Lung (tissue), 12 donors: ENCODE results near the gene CCDC90B. TPM values are rescaled to one million over a fixed set of nuclear protein-coding genes. Genes with fewer than 3 reads are reported as not detected.
A peak's percentile ranks its signal among the peaks of the same experiment; 100 is the strongest.

Experiments used
- ATAC-seq: fragments of 200-7000 bp; cut with Tn5 transposase; one replicate; pipeline ENCODE4 v1.9.1; 2020; ENCODE audit warnings: moderate number of reproducible peaks; ENCODE audit not compliant: insufficient read depth, low FRiP score
- DNase-seq, 3 donors: peaks; one replicate each; pipeline ENCODE4 v3.0.0-alpha.2; 2013 to 2017
- H3K27ac ChIP-seq, 2 donors: one replicate each; pipeline ENCODE4 v1.5.1; 2013; ENCODE audit warnings: mild to moderate bottlenecking in 2 of 2, moderate library complexity in 2 of 2, control low read depth in 1 of 2, inconsistent platforms in 1 of 2, low read depth in 1 of 2, low read length in 1 of 2
- H3K27me3 ChIP-seq, 3 donors: one replicate each; pipeline ENCODE4 v1.5.1; 2013; ENCODE audit warnings: low read length in 2 of 3; ENCODE audit not compliant: control insufficient read depth in 3 of 3, insufficient read depth in 3 of 3
- H3K36me3 ChIP-seq, 4 donors: one replicate each; pipeline ENCODE4 v1.5.1; 2013; ENCODE audit warnings: low read length in 4 of 4, mild to moderate bottlenecking in 1 of 4, moderate library complexity in 1 of 4; ENCODE audit not compliant: control insufficient read depth in 4 of 4, insufficient read depth in 4 of 4
- H3K4me1 ChIP-seq, 5 donors: one replicate each; pipeline ENCODE4 v1.5.1; 2013; ENCODE audit warnings: low read length in 5 of 5, mild to moderate bottlenecking in 2 of 5, moderate library complexity in 1 of 5; ENCODE audit not compliant: control insufficient read depth in 5 of 5, insufficient read depth in 5 of 5
- H3K4me3 ChIP-seq: one replicate; pipeline ENCODE4 v1.5.1; 2013; ENCODE audit warnings: mild to moderate bottlenecking, control low read depth, moderate library complexity
- H3K9ac ChIP-seq, 2 donors: one replicate each; pipeline ENCODE4 v1.5.1; 2013; ENCODE audit warnings: low read length in 2 of 2, control low read depth in 1 of 2; ENCODE audit not compliant: insufficient read depth in 1 of 2
- H3K9me3 ChIP-seq, 4 donors: one replicate each; pipeline ENCODE4 v1.5.1; 2013; ENCODE audit warnings: low read length in 3 of 4, mild to moderate bottlenecking in 1 of 4, moderate library complexity in 1 of 4; ENCODE audit not compliant: control insufficient read depth in 4 of 4, insufficient read depth in 3 of 4
- CTCF ChIP-seq: IDR thresholded peaks from 2 replicates; pipeline ENCODE4 v1.5.1; 2012; ENCODE audit warnings: mild to moderate bottlenecking; ENCODE audit errors: control extremely low read depth, extremely low read depth
- WGBS, 2 donors: extraction: QIAGEN DNeasy Blood & Tissue Kit; methylation state at CpG; one replicate each; pipeline ENCODE4 v1.1.7; 2013; 5-methylcytosine and 5-hydroxymethylcytosine counted together
- polyA plus RNA-seq, 2 donors: library from polyadenylated mRNA; stranded (reverse); fragments of 200-250 nt; gene quantifications; one replicate each; pipeline ENCODE4 v1.2.1, GENCODE V29; 2013
- total RNA-seq, 2 donors: library from RNA; depleted of rRNA in 1 of 2; stranded (reverse); fragments of >200 nt in 1 of 2; gene quantifications; one replicate each; pipeline ENCODE4 v1.2.1, GENCODE V29; 2014 to 2021
- donor health status: control.
- donor health status: control.
- donor health status: Bipolar disorder and iron deficiency.
- donor health status: healthy.
- donor health status: DM: yes; HTN: yes; CAD: no.

Gene CCDC90B
- total and polyA plus RNA-seq, 4 donors: 18.8 to 60.9 (median 21.8) TPM

DNA sequence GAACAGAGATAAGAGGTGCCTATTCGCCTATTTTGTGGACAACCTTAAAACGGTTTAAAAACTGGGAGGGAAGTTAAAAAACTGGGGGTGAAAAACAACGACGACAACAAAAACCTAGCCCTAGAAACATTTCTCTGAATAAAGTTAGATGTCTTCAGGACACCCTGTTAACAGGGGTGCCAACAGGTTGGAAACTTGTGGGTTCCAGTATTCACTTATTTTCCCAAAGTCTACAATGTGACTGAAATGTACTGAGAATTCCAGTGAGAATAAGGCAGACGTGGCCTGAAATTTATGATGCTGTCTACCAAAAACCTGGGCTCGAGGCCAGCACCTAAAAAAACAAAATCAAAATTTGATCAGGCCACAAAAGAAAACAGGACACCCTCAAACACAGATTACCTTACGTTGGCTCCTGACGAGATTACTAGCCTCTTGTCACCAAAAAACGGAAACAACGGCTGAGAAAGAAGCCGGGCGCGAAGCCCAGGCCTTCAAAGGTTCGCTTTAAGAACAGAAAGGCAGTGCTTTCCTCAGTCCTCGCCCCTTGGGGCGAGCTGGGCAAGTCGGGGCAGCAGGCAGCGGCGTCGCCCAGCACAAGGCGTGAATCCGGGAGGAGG, 906 bp downstream of the CCDC90B start:
- Histone ChIP-seq H3K4me1 (peaks cover 0 to 24% (median 4%) of the 10 kb centered on the region in 5 donors), H3K9ac (peak overlapping the region; percentile 86 to 91), H3K4me3 (peak overlapping the region; percentile 86), H3K27me3 (no peaks in the 10 kb centered on the region), H3K36me3 (no peaks in the 10 kb centered on the region), H3K9me3 (no peaks in the 10 kb centered on the region), H3K27ac (peak overlapping the region; percentile 99 to 100)
- WGBS, 2 donors: 1 to 2% methylated on average over 22 of the region's 22 CpGs
- no peak for TF ChIP-seq CTCF
- DNase-seq: no peak
- peak; percentile 68 for ATAC-seq

GRCh38 chr11:83284501-83285150, 1.5 kb downstream of the CCDC90B start:
- TF ChIP-seq CTCF: no peak
- peaks cover 0 to 2% (median 0%) of the 10 kb centered on the region in 4 donors for H3K36me3 ChIP-seq
- H3K9ac ChIP-seq: peak overlapping the region; percentile 86 to 91
- 14 to 20% methylated on average over 3 of the region's 3 CpGs for WGBS, 2 donors
- peaks cover 0 to 24% (median 4%) of the 10 kb centered on the region in 5 donors for H3K4me1 ChIP-seq
- H3K4me3 ChIP-seq: peak overlapping the region; percentile 45
- ATAC-seq (no peak), DNase-seq (peak; percentile 15 to 58 (median 47))
- no peaks in the 10 kb centered on the region for H3K27me3 ChIP-seq
- no peaks in the 10 kb centered on the region for H3K9me3 ChIP-seq
- peak overlapping the region in 1 of 2 donors; percentile 99 for H3K27ac ChIP-seq

GRCh38 chr11:83282084-83282716, 4.0 kb downstream of the CCDC90B start:
- H3K9me3 ChIP-seq: no peaks in the 10 kb centered on the region
- H3K9ac ChIP-seq: no peak overlapping the region
- no peak for DNase-seq
- WGBS, 2 donors: 59 to 67% methylated on average over 4 of the region's 4 CpGs
- no peak for TF ChIP-seq CTCF
- no peak overlapping the region for H3K27ac ChIP-seq
- peaks cover 0 to 24% (median 4%) of the 10 kb centered on the region in 5 donors for H3K4me1 ChIP-seq
- peaks cover 0 to 2% (median under 1%) of the 10 kb centered on the region in 4 donors for H3K36me3 ChIP-seq
- no peaks in the 10 kb centered on the region for H3K27me3 ChIP-seq
- H3K4me3 ChIP-seq: no peak overlapping the region
- no peak for ATAC-seq
